GM06990 (cell line): ENCODE results near the gene CALD1.

Source experiments
- DNase-seq: peaks from one replicate; pipeline ENCODE4 v3.0.0-alpha.2; 2011; ENCODE audit not compliant: insufficient read length; ENCODE audit errors: extremely low read depth
- H3K27me3 ChIP-seq: replicated peaks from 2 replicates; pipeline ENCODE4 v1.6.0; 2011; ENCODE audit warnings: low read length; ENCODE audit not compliant: control insufficient read depth, insufficient read depth
- H3K36me3 ChIP-seq: 2 replicates; pipeline ENCODE4 v1.5.1; 2011; ENCODE audit warnings: low read length; ENCODE audit not compliant: control insufficient read depth, insufficient read depth
- H3K4me3 ChIP-seq: replicated peaks from 2 replicates; pipeline ENCODE4 v1.5.1; 2011; ENCODE audit warnings: low read depth, mild to moderate bottlenecking, control low read depth, low read length
- CTCF ChIP-seq: IDR thresholded peaks from 2 replicates; pipeline ENCODE4 v1.5.1; 2011; ENCODE audit warnings: low read length, control low read depth, mild to moderate bottlenecking, inconsistent platforms; ENCODE audit not compliant: insufficient read depth, poor library complexity, severe bottlenecking

The CALD1 gene

GRCh38 chr7:134907000-134907399, 127.6 kb downstream of the CALD1 start:
- H3K27me3 ChIP-seq: no peaks in the 10 kb centered on the region
- H3K4me3 ChIP-seq: no peak overlapping the region
- TF ChIP-seq CTCF: no peak
- DNase-seq: no peak
- H3K36me3 ChIP-seq: no peaks in the 10 kb centered on the region

GRCh38 chr7:134907639-134908038, 128.2 kb downstream of the CALD1 start:
- H3K27me3 ChIP-seq: no peaks in the 10 kb centered on the region
- H3K4me3 ChIP-seq: no peak overlapping the region
- H3K36me3 ChIP-seq: no peaks in the 10 kb centered on the region
- DNase-seq: no peak
- no peak for TF ChIP-seq CTCF

- peak; percentile 29 for DNase-seq
- no peak overlapping the region for H3K4me3 ChIP-seq
- no peaks in the 10 kb centered on the region for H3K27me3 ChIP-seq
- no peak for TF ChIP-seq CTCF
- H3K36me3 ChIP-seq: no peaks in the 10 kb centered on the region
Measured at GRCh38 chr7:134908289-134908688, 128.9 kb downstream of the CALD1 start.

- no peak for DNase-seq
- H3K27me3 ChIP-seq: no peaks in the 10 kb centered on the region
- H3K36me3 ChIP-seq: no peaks in the 10 kb centered on the region
- TF ChIP-seq CTCF: no peak
- no peak overlapping the region for H3K4me3 ChIP-seq
Measured at GRCh38 chr7:134910214-134910890, 130.9 kb downstream of the CALD1 start.

- no peak for TF ChIP-seq CTCF
- no peak overlapping the region for H3K4me3 ChIP-seq
- H3K27me3 ChIP-seq: no peaks in the 10 kb centered on the region
- no peaks in the 10 kb centered on the region for H3K36me3 ChIP-seq
- no peak for DNase-seq
Measured at GRCh38 chr7:134910968-134911367, 131.5 kb downstream of the CALD1 start.
